HG03521 (cell line): ENCODE measurements around the gene ICAM5.
"Not testable (repeated sequence)": the region's sequence is repeated elsewhere in the genome, so short reads cannot be mapped to it uniquely, and the experiment has no call there.

Experiments
- ATAC-seq: cut with Tn5 transposase; IDR thresholded peaks from one replicate; pipeline ENCODE4 v1.9.1; 2021; ENCODE audit warnings: mild to moderate bottlenecking, moderate library complexity; ENCODE audit not compliant: unreplicated experiment

The ICAM5 gene

GRCh38 chr19:10318807-10319682, 29.3 kb downstream of the ICAM5 start:
- ATAC-seq, result no peak

GRCh38 chr19:10320602-10321416, 31.1 kb downstream of the ICAM5 start:
- ATAC-seq, result no peak

- no peak for ATAC-seq
Observed at GRCh38 chr19:10321417-10321797, 31.7 kb downstream of the ICAM5 start.

GRCh38 chr19:10321874-10322835, 32.4 kb downstream of the ICAM5 start:
- ATAC-seq, result no peak

GRCh38 chr19:10325732-10326131, 36.0 kb downstream of the ICAM5 start:
- no peak for ATAC-seq

GRCh38 chr19:10327793-10328192, 38.0 kb downstream of the ICAM5 start:
- no peak for ATAC-seq

GRCh38 chr19:10328558-10329429, 39.0 kb downstream of the ICAM5 start:
- no peak for ATAC-seq

GRCh38 chr19:10329555-10329954, 39.8 kb downstream of the ICAM5 start:
- no peak for ATAC-seq

GRCh38 chr19:10332158-10332964, 42.6 kb downstream of the ICAM5 start:
- no peak for ATAC-seq

- ATAC-seq, result peak; percentile 82
Observed at GRCh38 chr19:10332965-10333757, 43.4 kb downstream of the ICAM5 start, which contains the start of gene RAVER1. Gene RAVER1 (minus strand): TSS chr19:10333529. CDS start chr19:10333507, 22 bp downstream.

- ATAC-seq, result no peak
Observed at GRCh38 chr19:10333758-10334587, 44.2 kb downstream of the ICAM5 start.

GRCh38 chr19:10334588-10335351, 45.0 kb downstream of the ICAM5 start:
- ATAC-seq, result no peak

GRCh38 chr19:10335352-10335985, 45.7 kb downstream of the ICAM5 start:
- ATAC-seq, result no peak

GRCh38 chr19:10336725-10337124, 47.0 kb downstream of the ICAM5 start:
- ATAC-seq, result not testable (repeated sequence)

- no peak for ATAC-seq
Observed at GRCh38 chr19:10338940-10339339, 49.2 kb downstream of the ICAM5 start.

- no peak for ATAC-seq
Observed at GRCh38 chr19:10339380-10339960, 49.7 kb downstream of the ICAM5 start, which contains the start of gene ICAM3. Gene ICAM3 (minus strand): TSS chr19:10339624. CDS start chr19:10339614, 10 bp downstream.
